ENCODE measurements around the gene FGD5.

Gene FGD5

DNA sequence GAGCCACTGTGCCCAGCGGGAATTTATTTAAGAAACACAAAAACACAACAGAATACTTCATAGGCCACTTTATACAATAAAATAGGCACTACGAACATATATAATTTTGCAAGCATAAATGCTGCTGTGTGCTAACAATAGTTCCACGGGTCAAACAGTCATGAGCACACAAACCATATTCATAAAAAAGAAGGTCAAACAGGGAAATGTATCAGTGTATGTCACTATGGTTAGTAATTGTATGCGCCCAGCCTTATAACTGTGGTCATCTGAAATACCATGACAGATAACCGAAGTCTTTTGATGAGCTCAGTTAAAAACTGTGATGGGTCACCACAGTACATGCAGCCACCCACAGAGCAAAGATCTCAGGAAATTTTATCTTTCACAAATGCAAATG is 90.5 kb downstream of the FGD5 start:
- DNase-seq (ENCODE audit: low spot score) = no peak

GRCh38 chr3:14911651-14912050 is 92.9 kb downstream of the FGD5 start:
- DNase-seq (ENCODE audit: low spot score) = no peak

DNA sequence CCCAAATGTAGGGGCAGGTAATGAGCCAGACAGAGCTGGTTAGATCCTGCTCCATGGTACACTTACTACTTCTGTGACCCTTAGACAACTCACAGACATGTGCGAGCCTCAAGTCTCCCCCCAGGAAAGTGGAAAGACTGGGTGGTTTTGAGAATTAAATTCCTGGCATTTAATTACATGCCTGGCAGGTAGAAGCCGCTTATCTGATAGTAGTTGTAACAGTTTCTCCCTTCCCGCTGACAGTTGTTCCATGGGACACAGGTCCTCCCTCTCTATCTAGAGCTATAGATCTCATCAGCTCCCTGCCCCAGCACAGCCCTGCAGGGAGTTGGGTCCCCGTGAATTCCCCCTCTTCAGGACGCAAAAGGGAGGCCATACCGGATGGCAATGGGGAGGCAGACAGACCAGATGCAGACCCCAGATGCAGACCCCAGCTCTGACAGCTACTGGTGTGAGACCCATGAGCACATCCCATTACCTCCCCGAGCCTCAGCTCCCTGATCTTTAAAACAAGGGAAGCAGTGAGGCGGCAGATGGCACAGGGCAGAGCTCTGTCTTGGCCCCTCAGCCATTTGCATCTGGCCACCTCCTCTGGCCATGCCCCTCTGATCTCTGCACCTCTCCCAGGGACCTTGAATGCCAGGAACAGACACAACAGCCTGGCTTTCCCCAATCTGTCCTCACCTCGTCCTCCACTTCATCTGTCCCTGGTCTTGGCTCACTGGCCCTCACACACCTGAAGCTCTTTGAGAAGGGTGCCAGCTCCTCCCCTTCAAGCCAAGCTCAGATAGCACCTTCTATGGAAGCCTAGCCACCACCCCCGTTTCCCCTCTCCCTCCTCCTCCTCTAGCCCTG is 94.5 kb downstream of the FGD5 start:
- DNase-seq (ENCODE audit: low spot score) = no peak

DNA sequence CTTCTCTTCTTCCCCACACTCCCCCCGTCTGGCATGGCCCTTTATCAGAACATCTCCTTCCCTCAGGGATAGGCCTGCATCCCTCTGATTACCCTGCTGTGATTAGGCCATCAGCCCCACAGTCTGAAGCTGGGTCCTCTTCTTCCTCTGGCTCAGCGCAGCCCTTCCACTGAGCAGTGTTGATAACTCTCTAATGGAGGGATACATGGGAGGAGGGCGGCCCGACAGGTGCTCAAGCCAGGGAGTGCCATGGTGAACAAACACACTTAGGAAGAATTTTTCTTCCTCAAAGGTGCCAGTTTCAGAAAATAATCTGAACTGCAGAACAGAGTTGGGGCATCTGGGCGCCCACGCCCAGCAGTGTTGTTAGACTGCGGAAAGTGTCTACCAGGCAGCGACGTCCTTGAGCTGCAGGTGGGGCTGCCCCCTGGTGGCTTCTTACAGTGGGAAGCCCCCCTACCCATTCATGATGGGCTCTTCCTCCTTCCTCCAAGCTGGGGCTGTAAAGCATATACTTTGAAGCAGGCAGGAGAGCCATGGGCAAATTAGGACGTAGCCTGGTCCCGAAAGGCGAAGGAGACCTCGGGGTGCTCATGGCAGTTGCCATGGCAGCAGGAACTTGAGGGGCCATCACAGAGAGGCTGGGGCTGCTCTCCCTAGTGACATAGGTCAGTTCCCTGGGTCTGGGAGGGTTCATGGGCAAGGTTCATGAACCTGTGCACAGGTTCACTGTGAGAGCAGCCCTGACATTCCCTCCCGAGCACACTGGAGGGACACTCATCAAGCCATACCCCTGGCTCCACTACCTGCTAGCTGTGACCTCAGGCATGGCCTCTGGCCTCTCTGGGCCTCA is 95.4 kb downstream of the FGD5 start:
- no peak for DNase-seq (ENCODE audit: low spot score)

GRCh38 chr3:14914779-14915117 is 96.0 kb downstream of the FGD5 start:
- DNase-seq (ENCODE audit: low spot score) = no peak

- DNase-seq (ENCODE audit: low spot score) = no peak
These were observed 97.0 kb downstream of the FGD5 start for GRCh38 chr3:14915636-14916222.

DNA sequence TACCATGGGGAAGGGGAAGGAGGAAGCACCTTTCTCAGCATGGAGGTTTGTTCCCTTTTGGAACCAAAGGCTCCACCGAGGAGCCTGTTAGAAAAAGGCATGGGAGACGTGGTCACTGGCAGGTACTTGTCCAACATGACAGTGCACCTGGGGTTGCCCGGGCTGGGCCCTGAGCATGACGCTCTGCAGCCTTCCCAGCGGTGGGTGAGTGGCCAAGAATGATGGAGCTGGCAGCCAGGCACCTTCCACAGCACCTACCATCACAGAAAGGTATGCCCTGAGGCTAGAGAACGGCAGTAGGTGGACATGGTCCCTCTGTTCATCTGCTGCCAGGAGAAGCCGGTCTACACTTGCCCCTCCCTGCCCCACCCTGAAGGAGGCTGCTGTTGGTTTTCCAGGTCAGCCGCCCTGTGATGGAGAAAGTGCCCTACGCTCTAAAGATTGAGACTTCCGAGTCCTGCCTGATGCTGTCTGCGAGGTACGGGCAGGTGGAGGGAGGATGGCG is 99.6 kb downstream of the FGD5 start:
- DNase-seq (ENCODE audit: low spot score) = no peak

DNA sequence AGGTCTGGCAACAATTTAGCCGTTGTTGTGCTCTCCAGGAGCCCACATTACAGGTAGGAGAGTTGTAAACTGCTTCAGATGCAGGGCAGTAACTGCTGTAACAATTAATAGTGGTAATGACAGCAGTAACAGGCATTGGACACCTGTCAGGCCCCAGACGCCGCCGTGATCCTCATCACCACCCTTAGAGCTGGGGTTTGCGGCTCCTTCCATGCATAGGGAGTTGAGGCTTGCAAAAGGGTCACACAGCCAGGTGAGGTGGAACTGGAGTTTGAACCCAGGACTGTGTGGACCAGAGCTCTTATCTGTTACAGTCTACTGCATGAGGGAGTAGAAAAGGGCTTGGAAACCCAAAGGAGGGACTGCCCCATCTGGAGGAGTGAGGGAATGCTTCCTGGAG is 101.8 kb downstream of the FGD5 start:
- DNase-seq (ENCODE audit: low spot score) = no peak

- DNase-seq (ENCODE audit: low spot score) = peak; percentile 89
These were observed 102.4 kb downstream of the FGD5 start for GRCh38 chr3:14921034-14921616.

DNA sequence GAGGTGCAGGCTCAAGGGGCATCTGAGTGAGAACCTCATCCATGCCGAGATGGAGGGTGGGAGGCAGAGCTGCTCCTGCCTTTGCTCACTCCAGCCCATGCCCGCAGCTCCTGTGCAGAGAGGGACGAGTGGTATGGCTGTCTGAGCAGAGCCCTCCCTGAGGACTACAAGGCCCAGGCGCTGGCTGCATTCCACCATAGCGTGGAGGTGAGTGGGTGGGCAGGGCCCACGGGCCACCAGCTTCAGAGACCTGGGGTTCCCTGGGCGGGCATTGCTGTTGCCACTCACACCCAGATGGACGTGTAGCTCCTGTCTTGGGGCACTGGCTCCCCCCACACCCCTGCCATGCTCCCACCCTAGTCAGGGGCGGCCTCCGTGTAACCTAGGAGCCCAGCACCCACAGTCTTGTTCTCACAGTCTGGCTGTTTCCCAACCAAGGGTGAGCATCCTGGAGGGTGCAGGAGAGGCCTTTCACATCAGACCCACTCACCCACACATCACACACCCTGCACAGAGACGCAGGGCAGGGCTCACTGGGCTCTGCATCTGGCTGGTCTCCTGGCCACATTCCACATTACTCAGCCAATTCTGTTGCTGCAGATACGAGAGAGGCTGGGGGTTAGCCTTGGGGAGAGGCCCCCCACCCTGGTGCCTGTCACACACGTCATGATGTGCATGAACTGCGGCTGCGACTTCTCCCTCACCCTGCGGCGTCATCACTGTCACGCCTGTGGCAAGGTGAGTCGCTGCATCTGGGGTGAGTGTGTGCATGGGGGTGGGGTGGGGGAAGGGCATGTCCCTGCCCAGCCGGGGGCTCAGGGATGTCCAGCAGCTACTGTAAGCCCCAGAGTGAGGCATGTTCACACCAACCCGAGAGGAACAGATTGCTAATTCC is 103.3 kb downstream of the FGD5 start:
- DNase-seq (ENCODE audit: low spot score) = no peak

- DNase-seq (ENCODE audit: low spot score) = no peak
These were observed 104.1 kb downstream of the FGD5 start for GRCh38 chr3:14922863-14923262.

DNA sequence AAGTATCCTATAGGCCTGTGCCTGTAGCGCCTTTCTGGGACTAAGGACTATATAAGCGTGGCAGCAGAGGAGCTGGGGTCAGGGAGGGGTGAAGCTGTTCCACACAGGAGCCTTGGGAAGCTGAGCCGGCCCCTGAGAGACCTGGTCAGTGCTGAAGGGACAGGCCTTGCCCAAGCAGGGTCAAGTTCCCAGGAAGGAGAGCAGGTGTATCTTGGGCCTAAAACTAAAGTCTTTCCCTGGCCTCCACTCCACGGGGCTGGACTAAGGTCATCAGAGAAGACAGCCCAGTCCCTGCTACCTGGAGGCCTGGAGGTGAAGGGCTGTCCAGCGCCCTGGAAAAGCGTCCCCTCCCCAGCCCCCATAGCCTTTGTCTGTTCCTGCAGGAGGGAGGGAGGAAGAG is 104.7 kb downstream of the FGD5 start:
- no peak for DNase-seq (ENCODE audit: low spot score)

GRCh38 chr3:14925729-14926591 is 107.2 kb downstream of the FGD5 start:
- DNase-seq (ENCODE audit: low spot score) = no peak

DNA sequence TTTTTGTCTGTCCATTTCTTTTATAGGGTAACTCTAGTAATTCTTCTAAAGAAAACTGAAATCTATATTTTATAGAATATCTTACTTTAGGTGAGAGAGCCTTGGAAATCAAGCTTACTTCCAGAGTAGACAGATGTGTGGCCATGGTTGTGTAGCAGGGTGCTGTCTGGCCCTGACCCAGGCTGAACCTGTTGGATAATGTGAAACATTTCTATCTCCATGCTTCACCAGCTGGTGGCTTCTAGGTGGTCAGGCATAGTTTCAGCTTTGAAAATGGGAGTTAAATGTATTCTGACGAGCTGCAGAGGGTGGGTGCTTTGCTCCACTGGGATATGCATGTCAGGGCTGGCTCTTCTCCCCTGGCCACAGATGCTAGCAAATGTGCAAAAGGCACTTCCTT is 107.8 kb downstream of the FGD5 start:
- DNase-seq (ENCODE audit: low spot score) = no peak

DNA sequence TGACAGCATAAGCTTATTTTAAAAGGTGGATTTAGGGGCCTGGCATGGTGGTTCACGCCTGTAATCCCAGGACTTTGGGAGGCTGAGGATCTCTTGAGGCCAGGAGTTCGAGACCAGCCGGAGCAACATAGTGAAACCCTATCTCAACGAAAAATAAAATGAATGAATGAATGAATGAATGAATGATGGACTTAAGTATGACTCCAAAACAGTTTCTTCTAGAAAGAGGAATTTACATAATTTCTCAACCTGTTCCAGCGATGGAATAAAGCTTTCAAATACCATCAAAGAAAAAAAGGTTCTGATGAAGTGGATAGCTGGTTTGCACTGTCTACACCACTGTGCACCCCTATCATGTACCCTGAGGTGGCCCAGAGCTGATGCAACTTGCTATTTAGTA is 108.5 kb downstream of the FGD5 start:
- DNase-seq (ENCODE audit: low spot score) = no peak

GRCh38 chr3:14929310-14930074 is 110.7 kb downstream of the FGD5 start:
- no peak for DNase-seq (ENCODE audit: low spot score)

DNA sequence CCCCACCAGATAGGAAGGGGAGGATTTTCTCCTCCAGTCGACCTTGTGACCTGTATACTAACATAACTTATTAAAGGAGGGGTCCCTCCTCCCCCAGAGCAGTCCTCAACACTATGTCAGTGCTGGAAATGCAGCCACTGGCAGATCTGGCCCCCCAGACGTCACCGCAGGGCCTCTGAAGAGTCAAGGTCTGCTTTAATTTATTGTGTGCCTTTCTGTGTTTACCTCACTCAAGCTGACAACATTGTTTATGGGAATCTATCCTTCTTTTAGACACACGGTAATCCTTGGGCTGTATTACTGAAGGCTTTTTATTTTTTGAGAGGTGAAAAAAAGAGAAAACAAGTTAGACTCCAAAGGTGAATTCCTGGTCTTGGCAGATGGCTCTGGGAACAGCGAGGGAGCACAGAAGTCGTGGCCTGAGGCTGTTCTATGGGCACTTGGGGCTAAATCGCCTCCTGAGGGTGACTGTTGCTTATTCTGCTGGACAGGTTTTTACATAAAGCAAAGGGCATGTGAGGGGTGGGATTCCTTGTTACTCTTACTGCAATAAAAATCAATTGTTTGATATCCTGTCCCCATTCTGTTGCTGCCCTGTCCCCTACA is 115.2 kb downstream of the FGD5 start:
- peak; percentile 30 for DNase-seq (ENCODE audit: low spot score)

GRCh38 chr3:14935592-14936345 is 117.0 kb downstream of the FGD5 start:
- DNase-seq (ENCODE audit: low spot score) = peak; percentile 11
